Measurements from ENCODE around the gene SPTBN2. TPM values are rescaled to one million over a fixed set of nuclear protein-coding genes. Genes with fewer than 3 reads are reported as not detected.
"Not testable (repeated sequence)": the region's sequence is repeated elsewhere in the genome, so short reads cannot be mapped to it uniquely, and the experiment has no call there.

Gene SPTBN2
- total RNA-seq, 1 donor from 2014 or later: 1.1 TPM

DNA sequence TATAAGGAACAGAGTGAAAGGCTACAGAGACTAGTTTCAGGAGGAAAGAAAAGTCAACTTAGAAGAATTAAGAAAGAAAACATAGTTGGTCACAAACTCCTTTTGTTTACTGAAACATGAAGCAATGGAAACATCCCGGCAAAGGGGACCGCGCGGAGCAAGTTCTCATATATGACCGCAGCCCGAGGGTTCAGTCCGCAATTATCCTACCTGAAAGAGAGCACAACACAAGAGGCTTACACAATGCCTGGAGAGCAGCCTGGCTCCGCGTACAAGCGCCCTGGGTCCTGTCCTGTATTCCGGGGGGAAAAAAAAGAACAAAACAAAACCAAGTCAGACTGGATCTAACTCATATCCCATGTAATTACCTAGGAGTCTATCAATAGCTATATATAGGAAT, 63.6 kb downstream of the SPTBN2 start:
- intact Hi-C loops (cut with micrococcal nuclease): no loop called here
- no peak for ATAC-seq
- no peak for DNase-seq

DNA sequence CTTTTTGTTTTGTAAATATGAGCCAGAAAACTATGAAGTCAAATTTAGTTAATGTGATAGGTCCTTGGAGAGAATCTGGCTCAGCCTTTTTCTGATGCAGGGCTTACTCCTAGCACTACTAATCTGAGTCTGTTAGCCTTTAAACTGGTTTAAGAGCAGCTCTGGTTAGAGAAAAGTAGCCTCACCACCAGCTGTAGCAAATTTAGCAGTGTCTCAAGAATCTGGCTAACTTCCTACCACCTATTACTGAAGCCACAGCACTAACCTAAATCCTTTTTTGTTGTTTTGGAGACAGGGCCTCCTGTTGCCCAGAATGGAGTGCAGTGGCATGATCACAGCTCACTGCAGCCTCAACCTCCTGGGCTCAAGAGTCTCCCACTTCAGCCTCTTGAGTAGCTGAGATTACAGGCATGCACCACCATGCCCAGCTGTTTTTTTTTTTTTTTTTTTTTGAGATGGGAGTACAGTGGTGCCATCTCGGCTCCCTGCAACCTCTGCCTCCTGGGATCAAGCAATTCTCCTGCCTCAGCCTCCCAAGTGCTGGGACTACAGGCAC, 65.2 kb downstream of the SPTBN2 start:
- ATAC-seq: peak; percentile 58
- no peak for DNase-seq
- intact Hi-C loops (cut with micrococcal nuclease): no loop called here

DNA sequence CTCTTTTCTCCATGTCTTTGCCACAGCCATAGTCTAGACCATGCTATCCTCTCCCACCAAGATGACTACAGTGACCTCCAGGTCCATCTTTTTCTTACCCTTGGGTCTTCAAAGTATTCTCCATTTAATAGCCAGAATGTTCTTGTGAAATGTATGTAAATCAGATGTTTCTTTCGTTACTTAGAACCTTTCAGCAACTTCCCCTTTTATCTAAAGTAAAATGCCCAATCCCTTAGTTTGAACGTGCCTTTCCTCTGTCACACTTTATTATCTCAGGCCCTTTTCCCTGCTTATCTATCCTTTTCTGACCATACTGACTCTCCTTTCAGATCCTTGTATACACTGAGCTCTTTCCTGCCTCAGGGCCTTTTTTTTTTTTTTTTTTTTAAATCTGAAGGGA, 69.3 kb downstream of the SPTBN2 start:
- ATAC-seq: no peak
- DNase-seq: no peak
- intact Hi-C loops (cut with micrococcal nuclease): no loop called here

GRCh38 chr11:66653123-66653522, 75.9 kb downstream of the SPTBN2 start:
- no peak for ATAC-seq
- no peak for DNase-seq
- intact Hi-C loops (cut with micrococcal nuclease): no loop called here

GRCh38 chr11:66652651-66653050, 76.4 kb downstream of the SPTBN2 start:
- intact Hi-C loops (cut with micrococcal nuclease): no loop called here
- no peak for DNase-seq
- no peak for ATAC-seq

- ATAC-seq: no peak
- intact Hi-C loops (cut with micrococcal nuclease): no loop called here
- no peak for DNase-seq
Measured at GRCh38 chr11:66651016-66651415, 78.0 kb downstream of the SPTBN2 start.

GRCh38 chr11:66649903-66650302, 79.1 kb downstream of the SPTBN2 start:
- no peak for ATAC-seq
- no peak for DNase-seq
- intact Hi-C loops (cut with micrococcal nuclease): no loop called here

DNA sequence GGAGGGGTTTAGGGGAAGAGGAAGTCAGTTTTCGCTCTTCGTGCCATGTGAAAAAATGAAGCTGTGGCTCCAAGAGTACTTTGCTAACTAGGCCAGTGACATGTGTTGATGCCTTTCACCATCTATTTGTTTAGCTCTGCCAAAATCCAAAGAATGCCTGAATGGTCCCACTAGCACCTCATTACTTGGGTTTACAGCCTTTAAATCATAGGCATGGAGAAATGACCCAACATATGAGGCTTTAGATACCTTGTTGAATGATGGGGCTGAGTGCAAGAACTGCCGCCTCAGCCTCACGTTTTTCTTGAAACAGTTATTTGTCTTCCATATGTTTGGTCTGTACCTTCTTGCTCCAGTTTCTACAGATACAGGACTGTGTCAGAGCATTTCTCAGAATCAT, 82.2 kb downstream of the SPTBN2 start:
- intact Hi-C loops (cut with micrococcal nuclease): no loop called here
- DNase-seq (no peak), ATAC-seq (no peak)

DNA sequence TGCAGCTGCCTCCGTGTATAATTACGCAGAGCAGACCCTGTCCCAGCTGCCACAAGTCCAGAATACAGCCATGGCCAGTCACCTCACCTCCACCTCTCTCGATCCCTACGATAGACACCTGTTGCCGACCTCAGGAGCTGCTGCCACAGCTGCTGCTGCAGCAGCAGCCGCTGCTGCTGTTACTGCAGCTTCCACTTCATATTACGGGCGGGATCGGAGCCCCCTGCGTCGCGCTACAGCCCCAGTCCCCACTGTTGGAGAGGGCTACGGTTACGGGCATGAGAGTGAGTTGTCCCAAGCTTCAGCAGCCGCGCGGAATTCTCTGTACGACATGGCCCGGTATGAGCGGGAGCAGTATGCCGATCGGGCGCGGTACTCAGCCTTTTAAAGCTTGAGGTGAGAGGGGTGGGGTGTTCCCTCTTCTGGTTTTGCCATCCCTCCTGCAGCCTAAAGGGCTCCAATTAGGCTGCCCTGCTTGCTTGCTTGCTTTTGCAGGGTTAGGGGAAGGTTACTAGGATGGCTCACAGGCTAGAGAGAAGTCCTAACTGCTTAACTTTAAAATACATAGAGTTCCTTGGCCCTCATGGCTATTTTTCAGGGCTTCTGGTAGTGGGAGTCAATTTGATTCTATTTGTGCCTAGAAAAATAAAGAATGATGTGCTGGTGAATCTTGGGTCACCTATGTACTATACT, 85.1 kb downstream of the SPTBN2 start:
- no peak for DNase-seq
- ATAC-seq: no peak
- intact Hi-C loops (cut with micrococcal nuclease): no loop called here

- ATAC-seq (no peak), DNase-seq (no peak)
- intact Hi-C loops (cut with micrococcal nuclease): no loop called here
Measured at GRCh38 chr11:66641834-66642233, 87.2 kb downstream of the SPTBN2 start.

- DNase-seq; intact Hi-C loops (cut with micrococcal nuclease); ATAC-seq: not testable (repeated sequence)
Measured at GRCh38 chr11:66639814-66640340, 89.1 kb downstream of the SPTBN2 start.

DNA sequence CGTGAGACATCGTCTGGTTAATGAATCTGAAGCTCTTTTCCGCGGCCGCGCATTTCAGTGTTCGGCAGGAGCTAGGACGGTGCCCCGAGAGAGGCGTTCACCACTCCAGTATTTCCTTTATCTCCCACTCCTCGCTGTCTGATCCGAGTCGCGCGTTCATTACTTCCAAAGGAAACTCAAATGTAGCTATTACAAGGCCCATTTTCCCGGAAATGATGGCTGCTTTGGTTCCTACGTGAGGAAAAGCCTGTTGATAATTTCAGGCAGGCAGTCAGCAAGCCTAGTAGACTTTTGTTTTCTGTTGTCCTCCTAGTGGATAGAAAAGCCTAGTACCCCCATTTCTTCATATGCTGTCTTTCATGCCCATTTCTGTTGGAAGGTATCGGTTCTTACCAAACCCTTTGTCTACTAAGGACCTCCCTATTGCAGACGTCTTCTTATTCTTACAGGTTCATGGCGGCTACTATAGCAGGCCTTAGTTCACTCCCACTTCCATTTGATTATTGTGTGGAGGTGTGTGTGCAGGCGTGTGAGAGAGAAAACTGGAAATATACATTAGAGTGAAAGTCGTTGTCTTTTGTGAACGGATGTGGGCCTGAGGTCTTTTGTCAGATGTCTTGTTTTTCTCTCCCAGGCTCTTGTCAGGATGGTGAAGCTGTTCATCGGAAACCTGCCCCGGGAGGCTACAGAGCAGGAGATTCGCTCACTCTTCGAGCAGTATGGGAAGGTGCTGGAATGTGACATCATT, 89.8 kb downstream of the SPTBN2 start:
- DNase-seq (no peak), ATAC-seq (peak; percentile 5)
- intact Hi-C loops (cut with micrococcal nuclease): no loop called here

- peak; percentile 95 for DNase-seq
- intact Hi-C loops (cut with micrococcal nuclease): no loop called here
Measured at GRCh38 chr11:66638177-66639065, 90.6 kb downstream of the SPTBN2 start, which contains the start of gene RBM4. Gene RBM4, plus strand, starts transcription at chr11:66638703. Its CDS starts 1,009 bp downstream, at chr11:66639712.

GRCh38 chr11:66637557-66638176, 91.3 kb downstream of the SPTBN2 start:
- DNase-seq: no peak
- peak; percentile 1 for ATAC-seq
- intact Hi-C loops (cut with micrococcal nuclease): no loop called here

More at GRCh38 chr11:66638177-66639065, 90.6 kb downstream of the SPTBN2 start, which contains the start of gene RBM4:
- peak; percentile 98 for ATAC-seq

- intact Hi-C loops (cut with micrococcal nuclease): no loop called here
- ATAC-seq (no peak), DNase-seq (no peak)
Measured at GRCh38 chr11:66636411-66636810, 92.6 kb downstream of the SPTBN2 start.
